D721Med (cell line): ENCODE measurements around the gene IL17D.

ENCODE experiments used
- DNase-seq: peaks from one replicate; pipeline ENCODE4 v3.0.0; 2011; ENCODE audit warnings: low spot score; ENCODE audit not compliant: insufficient read length
- FAIRE-seq: peaks from 2 replicates; lab custom pipeline; 2011; peaks lifted over from hg19 to GRCh38; lab: Jason Lieb, UNC
- CTCF ChIP-seq: IDR thresholded peaks from 2 replicates; pipeline ENCODE4 v1.5.1; 2012; ENCODE audit warnings: mild to moderate bottlenecking, control low read depth; ENCODE audit not compliant: insufficient read depth; ENCODE audit errors: missing control alignments

IL17D gene

GRCh38 chr13:20702915-20703779, at the start of gene IL17D:
Gene IL17D, plus strand, starts transcription at chr13:20703699. Its CDS starts 303 bp downstream, at chr13:20704002.
- TF ChIP-seq CTCF = no peak
- FAIRE-seq (no peak), DNase-seq (no peak)

- no peak for TF ChIP-seq CTCF
- FAIRE-seq (no peak), DNase-seq (no peak)
These were observed 49.3 kb upstream of the IL17D start for GRCh38 chr13:20654156-20654555.

GRCh38 chr13:20658451-20659040, 45.0 kb upstream of the IL17D start:
- no peak for DNase-seq
- FAIRE-seq = no peak
- no peak for TF ChIP-seq CTCF

- FAIRE-seq (no peak), DNase-seq (no peak)
- TF ChIP-seq CTCF = no peak
These were observed 39.1 kb upstream of the IL17D start for GRCh38 chr13:20664351-20664750.

- FAIRE-seq (no peak), DNase-seq (no peak)
- TF ChIP-seq CTCF = no peak
These were observed 36.6 kb upstream of the IL17D start for GRCh38 chr13:20666948-20667347.

- TF ChIP-seq CTCF = no peak
- no peak for FAIRE-seq
- no peak for DNase-seq
These were observed 35.6 kb upstream of the IL17D start for GRCh38 chr13:20667857-20668437.
